Mucosa of descending colon (tissue), 3 donors: ENCODE measurements around the gene SPC24. TPM values are rescaled to one million over a fixed set of nuclear protein-coding genes. Genes with fewer than 3 reads are reported as not detected.
"Not testable (repeated sequence)": the region's sequence is repeated elsewhere in the genome, so short reads cannot be mapped to it uniquely, and the experiment has no call there.

Experiments used
- ATAC-seq: fragments of 200-7000 bp; cut with Tn5 transposase; one replicate; pipeline ENCODE4 v1.9.1; 2020; ENCODE audit warnings: mild to moderate bottlenecking, moderate library complexity
- DNase-seq, 3 donors: peaks; one replicate each; pipeline ENCODE4 v3.0.0-alpha.2; 2020
- H3K36me3 ChIP-seq: fragments of 200-600 bp; one replicate; pipeline ENCODE4 v1.8.0; 2021; ENCODE audit warnings: low read depth, mild to moderate bottlenecking
- H3K4me1 ChIP-seq: fragments of 200-600 bp; one replicate; pipeline ENCODE4 v1.8.0; 2021; ENCODE audit warnings: low read depth, mild to moderate bottlenecking
- H3K4me3 ChIP-seq: fragments of 200-600 bp; one replicate; pipeline ENCODE4 v1.8.0; 2021; ENCODE audit warnings: mild to moderate bottlenecking
- H3K9me3 ChIP-seq: fragments of 200-600 bp; one replicate; pipeline ENCODE4 v1.8.0; 2021; ENCODE audit warnings: mild to moderate bottlenecking
- CTCF ChIP-seq: fragments of 200-600 bp; IDR thresholded peaks from one replicate; pipeline ENCODE4 v1.8.0; 2022; ENCODE audit warnings: antibody characterized with exemption, mild to moderate bottlenecking
- intact Hi-C, 2 donors: fragments of 100-400 bp; cut with DNase I in 1 of 2; cut with micrococcal nuclease in 1 of 2; formaldehyde crosslinking; loops; one replicate each; pipeline versions ENCODE4 v1.11.0 to v1.11.1; 2022; cut with DNase I, micrococcal nuclease
- total RNA-seq, 3 donors: library from RNA; stranded (reverse); fragmentation: NEBNext Ultra II Directional in 2 of 3; extraction: Animal tissue kit (Norgen Biotek cat#: 25700) in 2 of 3; gene quantifications; one replicate each; pipeline versions ENCODE4 v1.2.1 to v1.2.4, GENCODE V29; 2021 to 2023
- donor health status: DM: no; HTN: no; CAD: no; lungs with moderate emphysema.
- donor health status: DM: no; HTN: no; CAD: no.
- donor health status: DM: no; HTN: yes; CAD: no.

Gene SPC24
- total RNA-seq, 3 donors from 2014 or later, result 2.8 to 15.8 (median 3.8) TPM

- no peak overlapping the region for H3K4me3 ChIP-seq
- peak; percentile 68 for ATAC-seq
- H3K36me3 ChIP-seq, result peaks cover 14% of the 10 kb centered on the region
- intact Hi-C loops, result loop anchor here in 1 of 2 donors (10.0 kb wide), 1 partner anchor 91 kb away; no protein-coding TSS in a partner anchor
- no peaks in the 10 kb centered on the region for H3K9me3 ChIP-seq
- H3K4me1 ChIP-seq, result no peaks in the 10 kb centered on the region
- DNase-seq, result peak; percentile 67 to 90 (median 82)
- TF ChIP-seq CTCF, result peak; percentile 51
These were observed 29.4 kb downstream of the SPC24 start for GRCh38 chr19:11125994-11126685.

- H3K4me1 ChIP-seq, DNase-seq, H3K9me3 ChIP-seq, H3K4me3 ChIP-seq, ATAC-seq: not testable (repeated sequence)
- H3K36me3 ChIP-seq, result peaks cover 24% of the 10 kb centered on the region
- intact Hi-C loops, result loop anchor here in 1 of 2 donors (10.0 kb wide), 1 partner anchor 89 kb away; no protein-coding TSS in a partner anchor
These were observed 31.4 kb downstream of the SPC24 start for GRCh38 chr19:11124157-11124556.

- no peak for ATAC-seq
- no peak for TF ChIP-seq CTCF
- intact Hi-C loops, result loop anchor here in 1 of 2 donors (10.0 kb wide), 1 partner anchor 88 kb away; no protein-coding TSS in a partner anchor
These were observed 32.5 kb downstream of the SPC24 start for GRCh38 chr19:11123114-11123513.

GRCh38 chr19:11121963-11122362 is 33.6 kb downstream of the SPC24 start:
- ATAC-seq, result not testable (repeated sequence)
- intact Hi-C loops, result loop anchor here in 1 of 2 donors (10.0 kb wide), 1 partner anchor 87 kb away; no protein-coding TSS in a partner anchor

More at GRCh38 chr19:11123114-11123513, 32.5 kb downstream of the SPC24 start:
- peaks cover 22% of the 10 kb centered on the region for H3K36me3 ChIP-seq
- no peaks in the 10 kb centered on the region for H3K4me1 ChIP-seq
- DNase-seq, result no peak
- no peak overlapping the region for H3K4me3 ChIP-seq
- H3K9me3 ChIP-seq, result no peaks in the 10 kb centered on the region

GRCh38 chr19:11116507-11116906 is 39.1 kb downstream of the SPC24 start:
- H3K4me1 ChIP-seq, result no peaks in the 10 kb centered on the region
- TF ChIP-seq CTCF, result no peak
- no peaks in the 10 kb centered on the region for H3K9me3 ChIP-seq
- DNase-seq, result no peak
- no peak overlapping the region for H3K4me3 ChIP-seq
- H3K36me3 ChIP-seq, result peaks cover 18% of the 10 kb centered on the region
- no peak for ATAC-seq
- intact Hi-C loops, result no loop called here

More at GRCh38 chr19:11121963-11122362, 33.6 kb downstream of the SPC24 start:
- not testable (repeated sequence) for H3K4me3 ChIP-seq, H3K9me3 ChIP-seq, H3K4me1 ChIP-seq, DNase-seq
- peaks cover 17% of the 10 kb centered on the region for H3K36me3 ChIP-seq

GRCh38 chr19:11115895-11116446 is 39.6 kb downstream of the SPC24 start:
- no peaks in the 10 kb centered on the region for H3K4me1 ChIP-seq
- intact Hi-C loops, result no loop called here
- DNase-seq (no peak), ATAC-seq (no peak)
- H3K4me3 ChIP-seq, result no peak overlapping the region
- TF ChIP-seq CTCF, result no peak
- H3K36me3 ChIP-seq, result peaks cover 23% of the 10 kb centered on the region
- H3K9me3 ChIP-seq, result no peaks in the 10 kb centered on the region
